Measurements from ENCODE around the gene FTO. TPM values are rescaled to one million over a fixed set of nuclear protein-coding genes. Genes with fewer than 3 reads are reported as not detected.
"Not testable (repeated sequence)": the region's sequence is repeated elsewhere in the genome, so short reads cannot be mapped to it uniquely, and the experiment has no call there.

The FTO gene
- total and polyA plus RNA-seq, 2 experiments from 2014 or later = 46.8 to 77.7 TPM

DNA sequence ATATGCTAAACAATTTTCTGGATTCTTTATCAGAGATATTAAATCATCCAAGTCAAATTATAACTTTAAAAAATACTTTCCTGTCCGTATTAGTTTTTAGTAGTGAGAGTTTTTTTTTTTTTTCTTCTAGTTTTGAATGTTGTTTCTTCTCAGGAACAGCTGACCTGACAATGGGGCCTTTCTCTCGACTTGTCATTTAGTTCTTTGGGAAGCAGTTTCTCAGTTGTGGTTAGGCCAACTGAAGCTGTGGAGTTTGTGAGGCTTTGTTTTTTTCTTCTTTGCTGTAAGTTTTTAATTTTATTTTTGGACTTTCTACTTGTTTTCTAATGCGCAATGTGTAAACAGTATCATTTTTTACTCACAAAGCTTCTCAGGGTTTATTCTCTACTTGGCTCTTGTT lies 140.8 kb downstream of the FTO start:
- no peak for DNase-seq (ENCODE audit: low spot score)
- Histone ChIP-seq H3K9me2 (replicated peaks; ENCODE audit: insufficient read depth) (no peaks in the 10 kb centered on the region), H3K36me3 (replicated peaks; ENCODE audit: insufficient read depth, low read depth) (no peaks in the 10 kb centered on the region), H3K79me2 (peaks cover 6% of the 10 kb centered on the region), H3K9me3 (ENCODE audit: low read depth) (no peaks in the 10 kb centered on the region), H3K4me2 (no peak overlapping the region), H3K27ac (no peak overlapping the region), H3K4me3 (no peak overlapping the region), H3K27me3 (no peaks in the 10 kb centered on the region), H2AFZ (no peak overlapping the region), H4K20me1 (ENCODE audit: insufficient read depth, poor library complexity, severe bottlenecking) (no peaks in the 10 kb centered on the region), H3K4me1 (ENCODE audit: insufficient read depth) (peaks cover 11% of the 10 kb centered on the region)
- WGBS (ENCODE audit: low lambda C conversion rate, missing lambda C conversion rate) = 94% methylated on average over 3 of the region's 3 CpGs
- TF ChIP-seq EZH2 (IDR thresholded peaks at IDR 0.05; ENCODE audit: borderline replicate concordance) (no peak), EZH2phosphoT487 (IDR thresholded peaks at IDR 0.05; ENCODE audit: low read depth, severe bottlenecking, unreplicated experiment) (no peak)
- TF ChIP-seq, protein P1, sequence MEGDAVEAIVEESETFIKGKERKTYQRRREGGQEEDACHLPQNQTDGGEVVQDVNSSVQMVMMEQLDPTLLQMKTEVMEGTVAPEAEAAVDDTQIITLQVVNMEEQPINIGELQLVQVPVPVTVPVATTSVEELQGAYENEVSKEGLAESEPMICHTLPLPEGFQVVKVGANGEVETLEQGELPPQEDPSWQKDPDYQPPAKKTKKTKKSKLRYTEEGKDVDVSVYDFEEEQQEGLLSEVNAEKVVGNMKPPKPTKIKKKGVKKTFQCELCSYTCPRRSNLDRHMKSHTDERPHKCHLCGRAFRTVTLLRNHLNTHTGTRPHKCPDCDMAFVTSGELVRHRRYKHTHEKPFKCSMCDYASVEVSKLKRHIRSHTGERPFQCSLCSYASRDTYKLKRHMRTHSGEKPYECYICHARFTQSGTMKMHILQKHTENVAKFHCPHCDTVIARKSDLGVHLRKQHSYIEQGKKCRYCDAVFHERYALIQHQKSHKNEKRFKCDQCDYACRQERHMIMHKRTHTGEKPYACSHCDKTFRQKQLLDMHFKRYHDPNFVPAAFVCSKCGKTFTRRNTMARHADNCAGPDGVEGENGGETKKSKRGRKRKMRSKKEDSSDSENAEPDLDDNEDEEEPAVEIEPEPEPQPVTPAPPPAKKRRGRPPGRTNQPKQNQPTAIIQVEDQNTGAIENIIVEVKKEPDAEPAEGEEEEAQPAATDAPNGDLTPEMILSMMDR (IDR thresholded peaks at IDR 0.05; ENCODE audit: poor library complexity) = no peak

DNA sequence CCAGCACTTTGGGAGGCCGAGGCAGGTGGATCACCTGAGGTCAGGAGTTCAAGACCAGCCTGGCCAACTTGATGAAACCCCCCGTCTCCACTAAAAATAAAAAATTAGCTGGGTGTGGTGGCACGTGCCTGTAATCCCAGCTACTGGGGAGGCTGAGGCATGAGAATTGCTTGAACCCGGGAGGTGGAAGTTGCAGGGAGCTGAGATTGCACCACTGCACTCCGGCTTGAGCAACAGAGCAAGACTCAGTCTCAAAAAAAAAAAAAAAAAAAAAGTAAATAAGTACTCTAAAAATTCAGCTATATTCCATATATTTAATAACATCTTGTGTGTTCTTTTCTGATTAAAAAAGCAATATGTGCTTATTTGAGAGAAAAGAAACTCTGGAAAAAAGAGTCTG lies 142.6 kb downstream of the FTO start:
- DNase-seq (ENCODE audit: low spot score); H3K27ac ChIP-seq; H3K4me3 ChIP-seq; H3K79me2 ChIP-seq; H3K9me2 ChIP-seq (replicated peaks; ENCODE audit: insufficient read depth); H4K20me1 ChIP-seq (ENCODE audit: insufficient read depth, poor library complexity, severe bottlenecking); H3K9me3 ChIP-seq (ENCODE audit: low read depth); H3K36me3 ChIP-seq (replicated peaks; ENCODE audit: insufficient read depth, low read depth); H3K27me3 ChIP-seq; H3K4me2 ChIP-seq; H2AFZ ChIP-seq: not testable (repeated sequence)
- H3K4me1 ChIP-seq (ENCODE audit: insufficient read depth) = peaks cover 11% of the 10 kb centered on the region
- WGBS (ENCODE audit: low lambda C conversion rate, missing lambda C conversion rate) = 92% methylated on average over 5 of the region's 5 CpGs

DNA sequence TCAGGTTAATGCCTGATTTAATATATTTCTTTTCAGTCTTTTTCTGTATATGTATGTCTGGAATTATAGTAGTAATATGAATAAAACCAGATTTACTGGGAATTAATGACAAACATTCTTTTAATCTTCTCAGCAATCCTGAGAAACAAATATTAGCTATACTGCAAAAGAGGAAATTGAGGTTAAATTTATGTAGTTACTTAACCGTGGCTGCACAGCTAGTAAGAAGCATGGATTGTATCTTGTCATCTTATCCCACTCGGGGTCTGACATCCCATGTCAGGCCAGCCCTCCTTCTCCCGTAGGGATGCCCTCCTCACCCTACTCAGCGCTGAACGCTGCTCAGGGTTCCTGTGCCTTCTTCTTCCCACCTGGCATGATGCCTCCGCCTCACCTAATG lies 143.0 kb downstream of the FTO start:
- Histone ChIP-seq H3K4me2 (no peak overlapping the region), H3K9me2 (replicated peaks; ENCODE audit: insufficient read depth) (no peaks in the 10 kb centered on the region), H4K20me1 (ENCODE audit: insufficient read depth, poor library complexity, severe bottlenecking) (no peaks in the 10 kb centered on the region), H3K36me3 (replicated peaks; ENCODE audit: insufficient read depth, low read depth) (no peaks in the 10 kb centered on the region), H3K27ac (no peak overlapping the region), H3K79me2 (no peaks in the 10 kb centered on the region), H3K4me3 (no peak overlapping the region), H3K27me3 (no peaks in the 10 kb centered on the region), H3K9me3 (ENCODE audit: low read depth) (no peaks in the 10 kb centered on the region), H3K4me1 (ENCODE audit: insufficient read depth) (peaks cover 11% of the 10 kb centered on the region), H2AFZ (no peak overlapping the region)
- TF ChIP-seq EZH2phosphoT487 (IDR thresholded peaks at IDR 0.05; ENCODE audit: low read depth, severe bottlenecking, unreplicated experiment) = no peak
- TF ChIP-seq, protein P1 (IDR thresholded peaks at IDR 0.05; ENCODE audit: poor library complexity) = no peak
- no peak for TF ChIP-seq EZH2 (IDR thresholded peaks at IDR 0.05; ENCODE audit: borderline replicate concordance)
- 73% methylated on average over 6 of the region's 6 CpGs for WGBS (ENCODE audit: low lambda C conversion rate, missing lambda C conversion rate)
- no peak for DNase-seq (ENCODE audit: low spot score)

DNA sequence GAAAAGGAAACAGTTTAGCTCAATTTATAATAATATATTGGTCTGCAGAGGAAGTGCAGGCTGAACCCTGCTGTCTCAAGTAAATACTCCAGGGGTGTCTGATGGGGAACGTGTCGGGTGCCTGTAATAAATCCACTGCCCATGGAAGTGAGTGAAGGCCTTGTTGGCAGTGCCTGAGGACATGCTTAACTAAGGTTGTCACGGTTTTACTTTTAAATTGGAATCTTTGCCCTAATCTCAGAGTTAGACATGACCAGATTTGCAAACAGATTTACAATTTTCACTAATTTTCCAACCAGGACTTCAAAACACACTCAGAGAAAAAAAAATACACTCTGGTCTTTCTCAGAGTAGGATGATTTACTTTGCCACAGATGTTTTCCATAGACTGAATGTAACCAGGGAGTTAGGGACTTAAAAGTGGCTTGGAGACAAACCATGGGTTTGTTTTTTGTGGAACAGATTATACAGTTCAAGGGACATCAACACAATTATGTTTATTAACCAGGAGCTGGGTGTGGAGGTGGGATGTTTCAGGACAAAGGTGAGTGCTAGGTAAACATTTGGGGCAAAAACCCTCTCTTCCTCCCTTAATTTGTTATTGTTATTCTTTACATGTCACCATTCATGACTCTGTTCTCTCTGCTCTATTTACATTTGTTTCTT lies 144.5 kb downstream of the FTO start:
- Histone ChIP-seq H3K27me3 (no peaks in the 10 kb centered on the region), H3K4me2 (peak overlapping the region; percentile 28)
- 35% methylated on average over 3 of the region's 3 CpGs for WGBS (ENCODE audit: low lambda C conversion rate, missing lambda C conversion rate)

More for the DNA sequence above, 144.5 kb downstream of the FTO start:
- H4K20me1 ChIP-seq (ENCODE audit: insufficient read depth, poor library complexity, severe bottlenecking) = no peaks in the 10 kb centered on the region
- peaks cover 11% of the 10 kb centered on the region for H3K4me1 ChIP-seq (ENCODE audit: insufficient read depth)
- no peak overlapping the region for H2AFZ ChIP-seq
- H3K36me3 ChIP-seq (replicated peaks; ENCODE audit: insufficient read depth, low read depth) = no peaks in the 10 kb centered on the region
- TF ChIP-seq, protein P1 (IDR thresholded peaks at IDR 0.05; ENCODE audit: poor library complexity) = no peak
- TF ChIP-seq EZH2phosphoT487 (IDR thresholded peaks at IDR 0.05; ENCODE audit: low read depth, severe bottlenecking, unreplicated experiment) (no peak), EZH2 (IDR thresholded peaks at IDR 0.05; ENCODE audit: borderline replicate concordance) (no peak)
- no peak overlapping the region for H3K4me3 ChIP-seq
- DNase-seq (ENCODE audit: low spot score) = no peak
- no peaks in the 10 kb centered on the region for H3K9me2 ChIP-seq (replicated peaks; ENCODE audit: insufficient read depth)
- no peaks in the 10 kb centered on the region for H3K9me3 ChIP-seq (ENCODE audit: low read depth)
- H3K27ac ChIP-seq = no peak overlapping the region
- H3K79me2 ChIP-seq = no peaks in the 10 kb centered on the region

Measured in hepatocyte (in vitro differentiated cells).